Stomach (tissue), 4 donors: ENCODE results near the gene PLEKHG4B.

Source experiments
- CTCF ChIP-seq, 7 experiments: fragments of 450-650 bp in 4 of 7; fragments of 200-600 bp in 3 of 7; sonication (generic) in 3 of 7; IDR thresholded peaks; one replicate each; pipeline ENCODE4 v1.5.1; 2016 to 2019; ENCODE audit warnings: antibody characterized with exemption in 7 of 7, control low read depth in 2 of 7, mild to moderate bottlenecking in 1 of 7
- EP300 ChIP-seq: sonication (generic); formaldehyde crosslinking; IDR thresholded peaks from one replicate; pipeline ENCODE4 v1.6.1; 2017; ENCODE audit warnings: antibody characterized with exemption
- POLR2A ChIP-seq, 4 donors: fragments of 450-650 bp; IDR thresholded peaks; one replicate each; pipeline ENCODE4 v1.6.1; 2016; ENCODE audit warnings: antibody characterized with exemption in 4 of 4, control low read depth in 2 of 4, mild to moderate bottlenecking in 1 of 4, moderate library complexity in 1 of 4
- POLR2AphosphoS5 ChIP-seq, 3 donors: sonication (generic); formaldehyde crosslinking; IDR thresholded peaks; one replicate each; pipeline ENCODE4 v1.6.1; 2016; ENCODE audit warnings: antibody characterized with exemption in 3 of 3

GRCh38 chr5:194102-194501 is 102.1 kb downstream of the PLEKHG4B start:
- TF ChIP-seq POLR2A (IDR thresholded peaks at IDR 0.05) (no peak), CTCF (IDR thresholded peaks at IDR 0.05) (no peak), EP300 (no peak), POLR2AphosphoS5 (IDR thresholded peaks at IDR 0.05) (no peak)
